ENCODE results near the gene SPPL2B. TPM values are rescaled to one million over a fixed set of nuclear protein-coding genes. Genes with fewer than 3 reads are reported as not detected.

Gene SPPL2B
- total RNA-seq, 2 experiments from 2014 or later = 106 to 111 TPM

- no peak for DNase-seq
- H3K9me3 Mint-ChIP-seq = no peaks in the 10 kb centered on the region
- ChIA-PET CTCF (no interaction called here), POLR2A (no interaction called here)
- Histone ChIP-seq H3K27me3 (ENCODE audit: control insufficient read depth in 1 of 2, insufficient read depth in 2 of 2, low read length in 2 of 2) (no peaks in the 10 kb centered on the region), H3K36me3 (ENCODE audit: insufficient read depth, low read length) (no peaks in the 10 kb centered on the region), H3K27ac (ENCODE audit: low read depth in 1 of 2, low read length in 2 of 2) (no peak overlapping the region), H3K9me3 (ENCODE audit: control insufficient read depth in 1 of 2, insufficient read depth in 1 of 2, low read length in 2 of 2) (peaks cover 2 to 26% of the 10 kb centered on the region in 2 experiments), H3K4me3 (ENCODE audit: low read length) (no peak overlapping the region), H3K4me1 (ENCODE audit: insufficient read depth, low read length) (no peaks in the 10 kb centered on the region)
- TF ChIP-seq CTCF (IDR thresholded peaks at IDR 0.05) = no peak
- intact Hi-C loops (cut with DNase I, micrococcal nuclease) = no loop called here
- no peaks in the 10 kb centered on the region for H3K4me1 Mint-ChIP-seq (ENCODE audit: low read depth)
- H3K27me3 Mint-ChIP-seq = no peaks in the 10 kb centered on the region
- no peaks in the 10 kb centered on the region for H3K36me3 Mint-ChIP-seq (ENCODE audit: low read depth)
- no peak for ATAC-seq (ENCODE audit: poor library complexity)
- H3K27ac Mint-ChIP-seq = no peak overlapping the region
- no peak overlapping the region for H3K4me3 Mint-ChIP-seq
Measured at GRCh38 chr19:2374808-2375207, 46.3 kb downstream of the SPPL2B start.

DNA sequence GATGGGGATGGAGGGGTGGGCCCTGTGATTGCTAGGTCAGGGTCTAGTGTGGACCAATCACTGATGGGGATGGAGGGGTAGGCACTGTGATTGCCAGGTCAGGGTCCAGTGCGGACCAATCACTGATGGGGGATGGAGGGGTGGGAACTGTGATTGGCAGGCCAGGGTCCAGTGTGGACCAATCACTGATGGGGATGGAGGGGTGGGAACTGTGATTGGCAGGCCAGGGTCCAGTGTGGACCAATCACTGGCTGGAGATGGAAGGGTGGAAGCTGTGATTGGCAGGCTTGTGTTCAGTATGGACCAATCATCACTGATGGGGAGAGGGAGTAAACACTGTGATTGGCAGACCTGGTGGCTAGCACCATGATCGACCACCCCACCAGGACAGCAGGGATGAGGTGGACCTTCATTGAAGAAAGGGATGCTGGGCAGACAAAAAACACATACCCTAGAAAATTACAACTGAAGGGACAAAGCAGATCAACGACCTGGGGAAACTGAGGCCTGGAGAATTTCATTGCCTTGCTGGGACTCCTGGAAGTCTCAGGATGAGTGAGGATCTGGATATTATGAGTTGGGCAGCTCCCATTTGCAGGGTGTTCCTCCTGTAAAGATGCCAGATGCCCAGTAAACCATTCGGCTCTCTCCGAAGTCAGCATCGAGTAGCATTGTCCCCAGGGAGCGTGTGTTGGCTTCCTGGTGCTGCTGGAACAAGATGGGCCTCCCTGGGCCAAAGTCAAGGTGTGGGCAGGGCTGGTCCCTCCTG lies 47.1 kb downstream of the SPPL2B start:
- H3K9me3 ChIP-seq (ENCODE audit: control insufficient read depth in 1 of 2, insufficient read depth in 1 of 2, low read length in 2 of 2) = peaks cover 0 to 23% of the 10 kb centered on the region in 2 experiments
- no peaks in the 10 kb centered on the region for H3K27me3 Mint-ChIP-seq
- ChIA-PET CTCF (no interaction called here), POLR2A (no interaction called here)
- no peak overlapping the region for H3K4me3 ChIP-seq (ENCODE audit: low read length)
- ATAC-seq (ENCODE audit: poor library complexity) = no peak
- no peak for DNase-seq
- H3K27ac ChIP-seq (ENCODE audit: low read depth in 1 of 2, low read length in 2 of 2) = no peak overlapping the region
- no peak for TF ChIP-seq CTCF (IDR thresholded peaks at IDR 0.05)
- no peak overlapping the region for H3K4me3 Mint-ChIP-seq
- no peaks in the 10 kb centered on the region for H3K4me1 ChIP-seq (ENCODE audit: insufficient read depth, low read length)
- intact Hi-C loops (cut with DNase I, micrococcal nuclease) = no loop called here
- H3K36me3 ChIP-seq (ENCODE audit: insufficient read depth, low read length) = no peaks in the 10 kb centered on the region
- no peaks in the 10 kb centered on the region for H3K36me3 Mint-ChIP-seq (ENCODE audit: low read depth)
- no peak overlapping the region for H3K27ac Mint-ChIP-seq
- no peaks in the 10 kb centered on the region for H3K4me1 Mint-ChIP-seq (ENCODE audit: low read depth)
- H3K9me3 Mint-ChIP-seq = no peaks in the 10 kb centered on the region
- H3K27me3 ChIP-seq (ENCODE audit: control insufficient read depth in 1 of 2, insufficient read depth in 2 of 2, low read length in 2 of 2) = no peaks in the 10 kb centered on the region

GRCh38 chr19:2376784-2377519 lies 48.5 kb downstream of the SPPL2B start:
- H3K9me3 ChIP-seq (ENCODE audit: control insufficient read depth in 1 of 2, insufficient read depth in 1 of 2, low read length in 2 of 2) = peaks cover 0 to 18% of the 10 kb centered on the region in 2 experiments
- ChIA-PET CTCF (no interaction called here), POLR2A (no interaction called here)
- no peak for ATAC-seq (ENCODE audit: poor library complexity)
- Mint-ChIP-seq H3K9me3 (no peaks in the 10 kb centered on the region), H3K4me1 (ENCODE audit: low read depth) (no peaks in the 10 kb centered on the region), H3K27me3 (no peaks in the 10 kb centered on the region), H3K27ac (no peak overlapping the region), H3K4me3 (no peak overlapping the region), H3K36me3 (ENCODE audit: low read depth) (no peaks in the 10 kb centered on the region)
- no peaks in the 10 kb centered on the region for H3K4me1 ChIP-seq (ENCODE audit: insufficient read depth, low read length)
- no peaks in the 10 kb centered on the region for H3K36me3 ChIP-seq (ENCODE audit: insufficient read depth, low read length)
- DNase-seq = no peak
- no peak overlapping the region for H3K4me3 ChIP-seq (ENCODE audit: low read length)
- no peak overlapping the region for H3K27ac ChIP-seq (ENCODE audit: low read depth in 1 of 2, low read length in 2 of 2)
- H3K27me3 ChIP-seq (ENCODE audit: control insufficient read depth in 1 of 2, insufficient read depth in 2 of 2, low read length in 2 of 2) = no peaks in the 10 kb centered on the region
- no peak for TF ChIP-seq CTCF (IDR thresholded peaks at IDR 0.05)
- intact Hi-C loops (cut with DNase I, micrococcal nuclease) = no loop called here
